MCF 10A (cell line): ENCODE results near the gene TRAPPC2L. TPM values are rescaled to one million over a fixed set of nuclear protein-coding genes. Genes with fewer than 3 reads are reported as not detected.
"Not testable (repeated sequence)": the region's sequence is repeated elsewhere in the genome, so short reads cannot be mapped to it uniquely, and the experiment has no call there.

Experiments
- BruUV-seq: library from RNA; stranded (reverse); fragments of 400-500 nt; replicated peaks from 2 replicates; lab custom pipeline; 2021; lab: Mats Ljungman, UMichigan
- CTCF ChIA-PET: fragments of 300-600 bp; sonication (Branson Sonifier 250); formaldehyde crosslinking; extraction: SDS; loops from one replicate; lab custom pipeline; 2021; ENCODE audit warnings: antibody characterized with exemption, inconsistent platforms; lab: Yijun Ruan, JAX
- POLR2A ChIA-PET: fragments of 300-600, 350-650 bp; sonication (Branson Sonifier 250); formaldehyde crosslinking; extraction: SDS; loops from one replicate; lab custom pipeline; 2020; ENCODE audit warnings: antibody characterized with exemption, inconsistent platforms; lab: Yijun Ruan, JAX
- DNase-seq: peaks from one replicate; pipeline ENCODE4 v3.0.0-alpha.2; 2018; ENCODE audit not compliant: unreplicated experiment
- H3K27ac Mint-ChIP-seq: one replicate; pipeline ENCODE4 v1.8.0; 2022; ENCODE audit warnings: mild to moderate bottlenecking, low read depth, mixed read lengths; ENCODE audit not compliant: unreplicated experiment
- H3K27me3 Mint-ChIP-seq: one replicate; pipeline ENCODE4 v1.8.0; 2022; ENCODE audit warnings: mixed read lengths; ENCODE audit not compliant: insufficient read depth, unreplicated experiment
- H3K36me3 Mint-ChIP-seq: one replicate; pipeline ENCODE4 v1.8.0; 2022; ENCODE audit warnings: mild to moderate bottlenecking, moderate library complexity, mixed read lengths; ENCODE audit not compliant: insufficient read depth, unreplicated experiment
- H3K4me1 Mint-ChIP-seq: one replicate; pipeline ENCODE4 v1.8.0; 2022; ENCODE audit warnings: mixed read lengths; ENCODE audit not compliant: insufficient read depth, unreplicated experiment
- H3K4me3 Mint-ChIP-seq: one replicate; pipeline ENCODE4 v1.8.0; 2022; ENCODE audit warnings: mild to moderate bottlenecking, moderate library complexity, mixed read lengths; ENCODE audit not compliant: unreplicated experiment
- H3K9me3 Mint-ChIP-seq: one replicate; pipeline ENCODE4 v1.8.0; 2022; ENCODE audit warnings: mixed read lengths; ENCODE audit not compliant: unreplicated experiment
- intact Hi-C: fragments of 100-400 bp; cut with micrococcal nuclease; formaldehyde crosslinking; loops from 2 replicates; pipeline ENCODE4 v1.14.1; 2022
- total RNA-seq: library from RNA; stranded (reverse); gene quantifications from 2 replicates; pipeline ENCODE4 v1.2.3, GENCODE V29; 2022
- TF ChIP-seq, protein P1 (sequence below): fragments of 200-600 bp; IDR thresholded peaks from one replicate; pipeline ENCODE4 v1.8.0; 2022; ENCODE audit warnings: antibody characterized with exemption, mild to moderate bottlenecking; ENCODE audit not compliant: unreplicated experiment

Gene TRAPPC2L
- total RNA-seq, 1 experiment from 2014 or later, result 35.6 TPM

DNA sequence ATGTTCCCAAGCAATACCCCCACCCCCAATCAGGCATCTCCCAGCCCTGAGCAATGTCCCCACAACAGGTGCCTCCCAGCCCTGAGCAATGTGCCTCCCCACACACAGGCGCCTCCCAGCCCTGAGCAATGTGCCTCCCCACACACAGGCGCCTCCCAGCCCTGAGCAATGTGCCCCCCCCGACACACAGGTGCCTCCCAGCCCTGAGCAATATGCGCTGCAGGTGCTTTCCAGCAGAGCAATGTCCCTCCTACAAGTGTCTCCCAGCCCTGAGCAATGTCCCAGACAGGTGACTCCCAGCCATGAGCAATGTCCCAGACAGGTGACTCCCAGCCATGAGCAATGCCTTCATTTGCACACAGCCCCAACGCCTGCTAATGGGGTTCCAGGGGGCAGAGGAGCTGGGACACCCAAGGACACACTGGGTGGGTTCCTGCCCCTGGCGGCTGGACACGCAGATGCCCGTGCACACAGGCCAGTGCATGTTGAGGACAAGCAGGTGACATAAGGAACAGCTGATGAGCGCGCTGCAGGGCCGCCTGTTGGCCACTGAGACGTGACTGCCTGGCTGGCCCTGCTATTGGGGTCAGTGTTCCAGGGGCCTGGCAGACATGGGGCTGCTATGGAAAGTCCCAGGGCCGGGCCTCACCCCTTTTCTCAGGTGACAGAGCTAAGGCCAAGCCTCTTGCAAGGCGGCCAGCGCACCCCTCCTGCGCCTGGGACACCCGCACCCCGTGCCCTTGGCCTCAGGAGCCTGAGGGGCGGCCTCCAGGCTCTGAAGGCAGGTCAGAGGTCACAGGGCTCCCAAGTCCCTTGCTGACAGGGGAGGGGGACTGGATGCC is 36.4 kb downstream of the TRAPPC2L start:
- intact Hi-C loops, result no loop called here
- ChIA-PET CTCF (no interaction called here), POLR2A (no interaction called here)
- Mint-ChIP-seq H3K4me1 (no peaks in the 10 kb centered on the region), H3K9me3 (no peaks in the 10 kb centered on the region), H3K4me3 (no peak overlapping the region), H3K27ac (no peak overlapping the region), H3K27me3 (peaks cover 3% of the 10 kb centered on the region), H3K36me3 (no peaks in the 10 kb centered on the region)
- TF ChIP-seq, protein P1, sequence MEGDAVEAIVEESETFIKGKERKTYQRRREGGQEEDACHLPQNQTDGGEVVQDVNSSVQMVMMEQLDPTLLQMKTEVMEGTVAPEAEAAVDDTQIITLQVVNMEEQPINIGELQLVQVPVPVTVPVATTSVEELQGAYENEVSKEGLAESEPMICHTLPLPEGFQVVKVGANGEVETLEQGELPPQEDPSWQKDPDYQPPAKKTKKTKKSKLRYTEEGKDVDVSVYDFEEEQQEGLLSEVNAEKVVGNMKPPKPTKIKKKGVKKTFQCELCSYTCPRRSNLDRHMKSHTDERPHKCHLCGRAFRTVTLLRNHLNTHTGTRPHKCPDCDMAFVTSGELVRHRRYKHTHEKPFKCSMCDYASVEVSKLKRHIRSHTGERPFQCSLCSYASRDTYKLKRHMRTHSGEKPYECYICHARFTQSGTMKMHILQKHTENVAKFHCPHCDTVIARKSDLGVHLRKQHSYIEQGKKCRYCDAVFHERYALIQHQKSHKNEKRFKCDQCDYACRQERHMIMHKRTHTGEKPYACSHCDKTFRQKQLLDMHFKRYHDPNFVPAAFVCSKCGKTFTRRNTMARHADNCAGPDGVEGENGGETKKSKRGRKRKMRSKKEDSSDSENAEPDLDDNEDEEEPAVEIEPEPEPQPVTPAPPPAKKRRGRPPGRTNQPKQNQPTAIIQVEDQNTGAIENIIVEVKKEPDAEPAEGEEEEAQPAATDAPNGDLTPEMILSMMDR, result no peak
- no peak for DNase-seq
- no TSS peak for BruUV-seq

- H3K27ac Mint-ChIP-seq, H3K4me3 Mint-ChIP-seq: not testable (repeated sequence)
These were observed 37.3 kb downstream of the TRAPPC2L start for GRCh38 chr16:88894266-88894665.

GRCh38 chr16:88894681-88895300 is 37.9 kb downstream of the TRAPPC2L start:
- no peaks in the 10 kb centered on the region for H3K36me3 Mint-ChIP-seq
- BruUV-seq, result no TSS peak
- H3K4me1 Mint-ChIP-seq, result no peaks in the 10 kb centered on the region
- TF ChIP-seq, protein P1, result no peak
- H3K9me3 Mint-ChIP-seq, result no peaks in the 10 kb centered on the region
- peaks cover 10% of the 10 kb centered on the region for H3K27me3 Mint-ChIP-seq
- intact Hi-C loops, result no loop called here
- H3K4me3 Mint-ChIP-seq, result no peak overlapping the region
- POLR2A ChIA-PET, result no interaction called here
- no peak for DNase-seq
- H3K27ac Mint-ChIP-seq, result no peak overlapping the region
- CTCF ChIA-PET, result no interaction called here

More at GRCh38 chr16:88894266-88894665, 37.3 kb downstream of the TRAPPC2L start:
- CTCF ChIA-PET, DNase-seq, BruUV-seq, H3K27me3 Mint-ChIP-seq, H3K9me3 Mint-ChIP-seq, H3K36me3 Mint-ChIP-seq, intact Hi-C loops, POLR2A ChIA-PET, H3K4me1 Mint-ChIP-seq: not testable (repeated sequence)

DNA sequence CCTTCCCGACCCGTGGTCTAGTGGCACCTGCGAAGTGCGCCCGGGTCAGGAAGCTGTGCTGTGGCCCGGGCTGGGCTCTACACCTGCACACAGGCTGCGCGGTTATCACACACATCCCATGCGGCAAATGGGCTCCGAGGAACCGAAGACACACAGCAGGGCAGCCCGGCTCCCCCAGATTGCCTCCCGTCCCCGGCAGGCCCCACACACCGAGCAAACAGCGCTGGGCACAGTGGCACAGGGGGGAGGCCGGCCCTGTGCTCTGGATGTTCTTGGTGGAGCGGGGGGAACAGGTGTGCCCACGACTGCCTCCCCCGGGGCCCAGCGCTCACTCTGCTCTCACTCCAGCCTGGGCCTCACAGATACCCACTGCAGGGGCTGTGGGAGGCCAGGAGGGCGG is 38.4 kb downstream of the TRAPPC2L start:
- Mint-ChIP-seq H3K27me3 (peaks cover 10% of the 10 kb centered on the region), H3K4me1 (no peaks in the 10 kb centered on the region), H3K27ac (no peak overlapping the region), H3K4me3 (no peak overlapping the region), H3K9me3 (no peaks in the 10 kb centered on the region), H3K36me3 (no peaks in the 10 kb centered on the region)
- BruUV-seq, result no TSS peak
- ChIA-PET POLR2A (no interaction called here), CTCF (no interaction called here)
- TF ChIP-seq, protein P1, result no peak
- DNase-seq, result no peak
- intact Hi-C loops, result no loop called here
